HG02884 (cell line): ENCODE measurements around the gene COL25A1.
"Not testable (repeated sequence)": the region's sequence is repeated elsewhere in the genome, so short reads cannot be mapped to it uniquely, and the experiment has no call there.

Source experiments
- ATAC-seq: cut with Tn5 transposase; IDR thresholded peaks from one replicate; pipeline ENCODE4 v1.9.1; 2021; ENCODE audit warnings: mild to moderate bottlenecking, moderate library complexity; ENCODE audit not compliant: unreplicated experiment

Gene COL25A1

GRCh38 chr4:108884596-108884995, 417.9 kb downstream of the COL25A1 start:
- ATAC-seq: no peak

- no peak for ATAC-seq
These were observed 420.5 kb downstream of the COL25A1 start for GRCh38 chr4:108881986-108882385.

GRCh38 chr4:108881190-108881589, 421.3 kb downstream of the COL25A1 start:
- no peak for ATAC-seq

- no peak for ATAC-seq
These were observed 423.7 kb downstream of the COL25A1 start for GRCh38 chr4:108878806-108879205.

GRCh38 chr4:108877821-108878220, 424.6 kb downstream of the COL25A1 start:
- ATAC-seq: no peak

GRCh38 chr4:108874806-108875205, 427.7 kb downstream of the COL25A1 start:
- no peak for ATAC-seq

GRCh38 chr4:108869970-108870369, 432.5 kb downstream of the COL25A1 start:
- ATAC-seq: not testable (repeated sequence)

GRCh38 chr4:108868606-108869227, 433.7 kb downstream of the COL25A1 start:
- ATAC-seq: no peak

GRCh38 chr4:108867476-108867875, 435.0 kb downstream of the COL25A1 start:
- ATAC-seq: no peak

- ATAC-seq: no peak
These were observed 441.1 kb downstream of the COL25A1 start for GRCh38 chr4:108861334-108861733.

GRCh38 chr4:108854786-108855185, 447.7 kb downstream of the COL25A1 start:
- no peak for ATAC-seq

GRCh38 chr4:108852691-108853090, 449.8 kb downstream of the COL25A1 start:
- no peak for ATAC-seq

GRCh38 chr4:108851366-108851765, 451.1 kb downstream of the COL25A1 start:
- ATAC-seq: no peak

- ATAC-seq: peak; percentile 29
These were observed 452.2 kb downstream of the COL25A1 start for GRCh38 chr4:108850219-108850649.

- ATAC-seq: peak; percentile 97
These were observed 452.8 kb downstream of the COL25A1 start for GRCh38 chr4:108849611-108850168.

- no peak for ATAC-seq
These were observed 455.9 kb downstream of the COL25A1 start for GRCh38 chr4:108846568-108846967.

GRCh38 chr4:108840426-108840975, 462.0 kb downstream of the COL25A1 start:
- ATAC-seq: no peak

- ATAC-seq: no peak
These were observed 463.1 kb downstream of the COL25A1 start for GRCh38 chr4:108839333-108839732.

GRCh38 chr4:108838451-108838850, 464.0 kb downstream of the COL25A1 start:
- no peak for ATAC-seq

- ATAC-seq: no peak
These were observed 467.5 kb downstream of the COL25A1 start for GRCh38 chr4:108834835-108835384.

- no peak for ATAC-seq
These were observed 468.2 kb downstream of the COL25A1 start for GRCh38 chr4:108834166-108834834.

GRCh38 chr4:108833046-108833445, 469.4 kb downstream of the COL25A1 start:
- no peak for ATAC-seq
